ENCODE data around the gene MTIF3. TPM values are rescaled to one million over a fixed set of nuclear protein-coding genes. Genes with fewer than 3 reads are reported as not detected.

Gene MTIF3
- total RNA-seq, 1 experiment from 2014 or later, result 29.9 TPM

- no peaks in the 10 kb centered on the region for H3K27me3 ChIP-seq (ENCODE audit: control insufficient read depth, insufficient read depth, low read length)
- no peak for DNase-seq
- no peaks in the 10 kb centered on the region for H3K36me3 ChIP-seq (replicated peaks; ENCODE audit: control insufficient read depth, insufficient read depth, low read length)
- H3K4me3 ChIP-seq (ENCODE audit: insufficient read depth, low read depth, low read length), result no peak overlapping the region
Measured at GRCh38 chr13:27388241-27388640, 62.1 kb downstream of the MTIF3 start.

Other genes starting within 250 kb of the MTIF3 start
- gene RPL21, start 199.0 kb downstream of the MTIF3 start, total RNA-seq (2014; rRNA removed; shearing (Covaris generic)), result 1,511 and 1,563 TPM in 2 replicates
- gene RASL11A, start 179.7 kb downstream of the MTIF3 start, total RNA-seq (2014; rRNA removed; shearing (Covaris generic)), result 3.3 and 3.5 TPM in 2 replicates
- gene GTF3A, start 25.9 kb downstream of the MTIF3 start, total RNA-seq (2014; rRNA removed; shearing (Covaris generic)), result 80.7 and 90.5 TPM in 2 replicates
- 11.2 and 11.6 TPM in 2 replicates for gene LNX2, start 170.0 kb upstream of the MTIF3 start, total RNA-seq (2014; rRNA removed; shearing (Covaris generic))
- 103 and 136 TPM in 2 replicates for gene POLR1D, start 171.3 kb upstream of the MTIF3 start, total RNA-seq (2014; rRNA removed; shearing (Covaris generic))

All from H7 (cell line).